GM19468 (cell line): ENCODE data around the gene SHH.
"Not testable (repeated sequence)": the region's sequence is repeated elsewhere in the genome, so short reads cannot be mapped to it uniquely, and the experiment has no call there.

ENCODE experiments used
- ATAC-seq: cut with Tn5 transposase; IDR thresholded peaks from one replicate; pipeline ENCODE4 v1.9.1; 2021; ENCODE audit warnings: mild to moderate bottlenecking, moderate library complexity, moderate number of reproducible peaks; ENCODE audit not compliant: unreplicated experiment; ENCODE audit errors: extremely low read depth

Gene SHH

DNA sequence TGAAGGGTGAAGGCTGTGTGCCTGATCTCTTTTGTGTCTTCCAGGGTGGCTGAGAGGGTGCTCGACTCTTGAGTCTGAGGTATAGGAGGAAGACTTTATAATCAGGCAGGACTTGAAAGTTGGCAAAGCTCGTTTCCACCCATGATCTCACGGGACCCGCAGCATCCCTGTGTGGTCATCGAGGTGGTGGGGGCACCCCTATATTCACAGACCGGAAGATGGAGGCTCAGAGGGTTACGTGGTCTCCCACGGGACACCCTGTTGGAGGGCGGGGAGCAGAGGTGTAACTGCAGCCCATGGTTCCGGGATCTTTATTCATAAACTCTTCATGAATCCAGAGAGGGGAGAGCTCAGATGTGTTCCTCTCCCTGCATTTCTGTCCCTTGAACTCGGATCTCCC, 9.6 kb upstream of the SHH start:
- ATAC-seq: no peak

DNA sequence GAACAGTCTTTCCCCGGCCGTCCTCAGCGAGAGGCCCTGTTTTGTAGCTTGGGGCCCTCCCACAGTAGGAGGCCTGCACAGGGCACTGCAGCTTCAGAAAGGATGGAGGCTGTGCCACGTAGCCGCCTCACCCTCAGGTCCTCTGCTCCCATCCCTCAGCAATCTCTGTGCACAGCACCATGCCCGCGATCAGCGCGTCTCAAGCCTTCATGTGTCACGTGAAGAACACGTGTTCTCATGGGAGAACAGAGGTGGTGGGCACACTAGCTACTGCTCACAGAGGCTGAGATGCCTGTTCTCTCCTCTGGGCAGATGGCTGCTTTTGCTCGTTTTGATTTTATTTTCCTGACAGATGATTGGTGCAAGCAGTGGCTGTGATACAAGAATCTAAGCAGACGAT, 8.5 kb upstream of the SHH start:
- no peak for ATAC-seq

- ATAC-seq: no peak
Observed at GRCh38 chr7:155820246-155820645, 8.0 kb upstream of the SHH start.

DNA sequence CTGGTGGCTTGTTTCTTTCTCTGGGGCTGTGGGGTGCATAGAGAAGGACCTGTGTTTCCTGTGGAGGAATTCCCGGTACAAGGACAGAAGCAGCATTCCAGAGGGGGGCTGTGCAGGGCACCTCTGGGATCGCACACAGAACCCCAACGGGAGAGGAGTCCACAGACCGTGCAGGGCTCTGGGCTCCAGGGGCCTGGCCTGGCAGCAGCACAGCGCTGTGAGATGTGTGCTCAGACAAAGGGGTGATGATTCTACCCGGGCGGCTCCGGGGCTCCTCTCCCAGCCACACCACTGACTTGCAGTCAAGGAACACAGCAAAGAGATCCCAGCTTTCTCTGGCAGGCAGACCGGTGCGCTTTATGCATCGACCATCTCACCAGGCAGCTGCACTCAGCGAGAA, 6.9 kb upstream of the SHH start:
- ATAC-seq: no peak

GRCh38 chr7:155818820-155819168, 6.5 kb upstream of the SHH start:
- ATAC-seq: no peak

- ATAC-seq: no peak
Observed at GRCh38 chr7:155818154-155818819, 6.0 kb upstream of the SHH start.

GRCh38 chr7:155817515-155817914, 5.3 kb upstream of the SHH start:
- ATAC-seq: not testable (repeated sequence)

GRCh38 chr7:155816996-155817395, 4.7 kb upstream of the SHH start:
- ATAC-seq: no peak

DNA sequence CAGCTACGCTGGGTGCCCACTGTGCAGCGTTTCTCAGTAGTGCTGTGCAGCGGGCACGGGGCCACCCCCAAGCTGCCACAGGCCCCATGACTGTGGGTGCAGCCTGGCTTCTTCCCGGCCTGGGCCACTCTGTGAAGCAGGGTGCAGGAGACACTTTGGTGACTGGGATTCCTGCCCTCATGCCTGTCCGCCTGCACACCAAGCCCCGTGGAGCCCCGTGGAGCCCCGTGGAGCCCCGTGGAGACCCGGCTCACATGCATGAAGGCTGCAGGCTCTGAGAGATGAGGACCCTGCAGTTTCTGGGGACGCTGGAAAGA, 3.9 kb upstream of the SHH start:
- ATAC-seq: no peak

DNA sequence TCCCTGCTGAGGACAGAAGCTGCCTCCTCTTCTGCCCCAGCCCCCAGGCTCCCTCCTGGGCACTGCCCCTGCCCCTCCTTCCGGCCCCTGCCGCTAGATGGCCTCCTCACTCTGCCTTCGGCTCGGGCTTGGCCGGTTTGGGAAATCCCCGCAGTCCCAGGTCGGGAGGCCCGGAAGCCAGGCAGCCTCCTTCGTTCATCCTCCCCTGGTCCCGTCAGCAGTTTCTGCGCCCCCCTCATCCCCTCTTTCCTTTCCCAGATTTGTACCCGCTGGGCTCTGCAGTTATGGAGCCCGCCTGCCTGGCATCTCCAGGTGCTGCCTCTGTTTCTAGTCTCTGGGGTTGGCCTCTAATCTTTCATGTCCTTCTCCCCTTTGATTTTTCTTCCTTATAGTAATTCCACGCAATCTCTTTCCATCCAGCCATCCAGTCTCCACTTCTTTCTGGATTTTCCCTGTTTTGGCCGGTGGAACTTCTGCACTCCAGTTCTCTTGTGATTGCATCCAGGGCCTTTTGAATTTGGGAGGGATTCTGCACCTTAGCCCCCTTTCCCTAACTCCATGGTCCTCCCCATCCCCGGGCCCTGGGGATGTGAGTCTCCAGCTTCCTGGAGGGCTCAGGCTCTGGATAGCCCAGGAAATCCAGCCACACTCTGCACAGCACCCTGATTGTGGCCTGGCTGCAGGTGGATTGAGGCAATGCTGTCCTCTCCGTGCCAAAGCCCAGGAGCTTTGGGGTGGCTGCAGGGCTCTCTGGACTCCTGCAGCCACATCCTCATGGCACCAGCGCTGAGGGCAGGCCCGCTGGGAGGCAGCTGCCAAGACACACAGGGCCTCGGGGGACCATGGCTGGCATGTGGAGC, 3.3 kb upstream of the SHH start:
- ATAC-seq: peak; percentile 49

- no peak for ATAC-seq
Observed at GRCh38 chr7:155814316-155815276, 2.3 kb upstream of the SHH start.

- no peak for ATAC-seq
Observed at GRCh38 chr7:155813546-155814315, 1.5 kb upstream of the SHH start.

DNA sequence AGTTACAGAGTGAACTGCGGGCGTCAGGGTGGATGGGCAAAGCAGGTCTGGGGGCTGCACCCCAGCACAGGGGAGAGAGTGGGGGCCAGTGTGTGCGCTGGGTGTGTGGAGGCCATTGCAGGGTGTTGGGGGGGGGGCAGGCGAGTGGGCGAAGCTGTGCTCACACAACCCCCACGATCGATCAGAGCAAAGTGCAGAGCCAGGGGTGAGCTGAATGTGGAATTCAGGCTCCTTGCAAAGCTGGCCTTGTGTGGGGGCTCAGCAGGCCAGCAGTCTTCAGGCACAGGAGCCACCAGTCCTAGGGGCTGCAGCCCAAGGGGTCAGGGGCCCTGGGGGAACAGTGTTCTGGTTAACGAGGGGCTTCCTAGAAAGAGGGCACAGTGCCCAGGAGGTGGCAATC, 862 bp upstream of the SHH start:
- no peak for ATAC-seq

- ATAC-seq: no peak
Observed at GRCh38 chr7:155811560-155811894, 736 bp downstream of the SHH start.

GRCh38 chr7:155810770-155811559, 1.3 kb downstream of the SHH start:
- no peak for ATAC-seq

- ATAC-seq: no peak
Observed at GRCh38 chr7:155809947-155810769, 2.1 kb downstream of the SHH start.

- ATAC-seq: no peak
Observed at GRCh38 chr7:155809332-155809946, 2.8 kb downstream of the SHH start.
